HT1080 (cell line): ENCODE data around the gene DLX5. TPM values are rescaled to one million over a fixed set of nuclear protein-coding genes. Genes with fewer than 3 reads are reported as not detected.

Experiments
- DNase-seq: peaks from one replicate; pipeline ENCODE4 v3.0.0-alpha.2; 2015; ENCODE audit warnings: low read depth
- total RNA-seq: library from RNA; depleted of rRNA; stranded (reverse); fragments of >200 nt; shearing (Covaris generic); gene quantifications from 2 replicates; pipeline ENCODE4 v1.2.3, GENCODE V29; 2014

The DLX5 gene
- total RNA-seq, 1 experiment from 2014 or later = 1.3 TPM

DNA sequence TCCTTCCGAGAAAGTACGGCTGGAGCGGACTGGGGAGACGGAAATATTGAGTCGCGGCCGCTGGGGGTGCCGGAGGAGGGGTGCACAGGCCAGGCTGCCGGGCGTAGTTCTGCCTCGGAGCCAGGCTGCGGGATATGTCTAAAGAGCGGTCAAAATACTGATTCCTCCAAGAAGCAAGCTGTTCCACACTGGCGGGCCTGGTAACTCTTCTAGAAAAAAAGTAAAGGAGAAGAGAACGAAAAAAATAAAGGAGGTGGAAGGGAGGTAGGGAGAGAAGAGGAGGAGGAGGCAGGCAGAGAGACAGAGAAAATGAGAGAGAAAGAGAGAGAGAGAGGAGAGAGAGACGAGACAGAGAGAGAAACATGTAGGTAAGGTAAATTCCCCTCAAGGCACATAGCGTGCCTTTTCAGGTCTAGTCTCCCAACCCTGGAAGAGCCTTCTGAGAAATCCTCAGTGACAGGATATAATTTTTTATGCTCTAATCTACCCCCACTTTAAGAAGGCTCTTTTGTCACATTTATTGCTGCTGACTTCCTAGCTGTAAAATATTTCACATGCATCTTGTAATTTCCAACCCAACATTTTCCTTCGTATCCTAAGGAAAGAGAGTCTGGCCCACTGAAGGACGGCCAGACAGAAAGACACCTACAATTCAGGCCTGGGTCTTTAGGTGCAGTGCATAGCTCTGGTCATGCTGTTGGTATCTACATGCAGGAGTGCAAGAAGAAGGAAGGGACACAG lies 5.7 kb downstream of the DLX5 start:
- no peak for DNase-seq

DNA sequence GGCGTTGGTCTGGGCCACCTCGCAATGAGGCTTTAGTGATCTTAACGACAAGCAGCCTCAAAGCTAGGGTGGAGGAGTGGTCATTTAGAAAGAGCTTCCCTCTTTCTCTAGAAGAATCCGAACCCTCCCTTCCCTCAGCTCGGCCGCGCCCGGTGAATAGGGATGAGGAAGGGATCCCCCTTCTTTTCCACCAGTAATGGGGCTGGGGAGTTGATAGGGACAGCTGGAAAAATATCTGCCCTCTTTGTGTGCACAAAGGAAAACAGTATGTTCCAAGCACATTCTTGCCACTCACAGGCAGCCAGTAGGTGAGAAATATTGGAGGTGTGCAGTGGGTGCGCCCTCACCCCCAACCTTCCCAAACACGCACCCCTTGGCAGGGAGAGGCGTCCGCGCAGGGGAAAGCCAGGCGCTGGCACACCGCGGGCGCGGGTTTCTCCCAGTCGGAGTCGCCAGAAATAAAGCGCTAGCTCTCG lies 6.5 kb downstream of the DLX5 start:
- no peak for DNase-seq

DNA sequence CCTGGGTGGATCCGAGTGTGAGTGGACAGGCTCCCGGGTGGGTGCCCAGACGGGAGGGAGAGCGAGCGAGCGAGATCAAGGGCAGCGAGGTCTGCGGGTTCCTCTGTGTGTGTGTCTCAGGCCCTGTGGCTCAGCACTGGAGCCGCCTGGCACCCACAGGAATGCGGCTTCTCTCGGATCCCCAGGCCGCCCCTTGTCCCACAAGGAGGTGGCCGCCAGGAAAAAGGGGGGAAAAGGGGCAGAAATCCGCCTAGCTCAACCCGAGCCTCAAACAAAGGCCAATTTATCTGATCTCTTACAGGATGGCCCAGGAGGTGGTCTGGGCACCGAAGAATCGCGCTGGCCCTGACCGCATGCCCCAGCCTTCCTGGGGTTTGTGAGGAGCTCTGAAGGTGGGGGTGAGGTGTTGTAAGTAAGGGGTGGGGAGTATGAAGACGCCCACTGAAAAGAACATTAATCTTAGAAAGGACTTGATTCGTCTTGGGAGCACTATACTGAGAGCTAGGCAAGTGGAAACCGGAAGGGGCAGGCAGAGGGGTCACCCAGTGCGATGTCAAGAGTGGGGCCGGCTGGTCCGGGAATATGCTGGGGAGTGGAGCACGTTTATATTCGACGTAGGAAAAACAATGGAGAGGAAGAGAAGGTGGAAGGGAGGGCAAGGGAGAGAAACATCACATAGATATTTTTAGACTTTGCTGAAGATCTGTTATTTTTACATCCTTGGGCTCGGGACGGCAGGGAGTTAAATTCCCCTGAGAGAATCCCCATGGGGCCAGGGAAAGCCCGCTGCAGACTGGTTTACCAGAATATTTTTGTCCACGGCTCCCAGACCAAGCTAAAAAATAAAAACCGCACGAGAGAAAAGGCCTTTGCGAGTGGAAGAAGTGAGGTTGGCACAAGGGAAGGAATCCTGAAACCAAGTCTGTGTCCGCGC lies 7.2 kb downstream of the DLX5 start:
- DNase-seq = peak; percentile 13

DNA sequence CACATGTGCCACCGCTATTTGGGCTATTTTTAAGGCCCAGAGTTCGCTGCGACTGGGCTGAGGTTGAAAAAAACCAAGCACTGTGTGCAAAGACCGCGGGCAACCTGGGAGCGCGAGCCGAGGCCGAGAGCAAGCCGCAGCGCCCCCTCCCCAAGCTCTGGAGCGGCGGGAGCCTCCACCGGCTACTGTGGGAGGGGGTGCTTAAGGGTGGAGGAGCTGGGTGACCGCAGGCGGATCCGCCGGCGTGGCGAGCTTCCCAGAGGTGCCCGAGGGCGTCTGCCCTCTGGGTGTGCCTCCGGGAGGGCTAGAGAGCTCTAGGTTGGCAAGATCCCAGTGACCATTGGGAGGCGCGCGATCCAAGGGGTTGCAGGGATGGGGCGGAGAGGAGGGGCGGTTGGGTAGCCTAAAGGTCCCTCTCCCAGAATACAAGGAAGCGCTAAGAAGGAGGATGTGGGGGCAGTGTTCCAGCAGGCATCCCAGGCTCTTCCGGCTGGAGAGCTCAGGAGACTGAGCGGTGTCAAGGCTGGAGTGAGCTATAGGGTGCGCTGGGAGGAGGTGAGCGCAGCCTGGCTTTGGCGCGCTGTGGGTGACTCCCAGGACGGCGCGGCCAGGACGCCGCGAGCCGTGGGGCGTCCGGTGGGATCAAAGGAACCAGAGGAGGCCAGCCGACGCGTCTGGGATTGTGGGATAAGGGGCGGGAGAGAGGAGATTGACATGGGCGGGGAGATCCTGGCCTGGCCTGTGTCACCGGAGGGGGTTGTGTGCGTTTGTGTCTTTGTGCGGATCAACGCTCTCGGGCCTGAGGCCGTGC lies 8.0 kb downstream of the DLX5 start:
- peak; percentile 57 for DNase-seq

DNA sequence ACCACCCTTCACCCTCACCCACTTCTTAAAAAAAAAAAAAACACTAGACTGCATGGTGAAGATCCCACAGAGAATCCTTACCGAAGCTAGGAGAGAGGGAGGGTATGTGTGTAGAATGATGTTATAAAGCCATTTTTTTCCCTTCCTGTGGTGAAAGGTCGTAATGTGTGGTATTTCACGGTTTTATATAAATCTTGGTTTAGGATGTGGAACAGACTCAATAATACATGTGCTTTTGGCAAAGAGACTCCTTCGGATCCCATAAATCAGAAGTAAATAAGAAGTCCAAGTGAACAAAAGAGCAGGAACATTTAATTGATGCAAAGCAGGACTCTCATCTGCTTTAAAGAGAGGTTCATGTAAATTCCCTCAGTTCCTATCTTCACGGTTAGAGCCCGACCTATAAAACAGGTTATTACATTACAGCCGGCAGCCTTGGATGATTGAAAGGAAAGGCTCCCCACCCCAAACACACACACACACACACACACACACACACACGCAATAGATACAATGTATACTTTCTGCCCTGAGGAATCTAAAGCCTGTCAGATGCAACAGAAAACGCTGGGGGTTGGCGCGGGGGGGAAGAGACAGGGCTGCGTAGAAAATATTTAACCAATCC lies 8.8 kb downstream of the DLX5 start:
- no peak for DNase-seq

DNA sequence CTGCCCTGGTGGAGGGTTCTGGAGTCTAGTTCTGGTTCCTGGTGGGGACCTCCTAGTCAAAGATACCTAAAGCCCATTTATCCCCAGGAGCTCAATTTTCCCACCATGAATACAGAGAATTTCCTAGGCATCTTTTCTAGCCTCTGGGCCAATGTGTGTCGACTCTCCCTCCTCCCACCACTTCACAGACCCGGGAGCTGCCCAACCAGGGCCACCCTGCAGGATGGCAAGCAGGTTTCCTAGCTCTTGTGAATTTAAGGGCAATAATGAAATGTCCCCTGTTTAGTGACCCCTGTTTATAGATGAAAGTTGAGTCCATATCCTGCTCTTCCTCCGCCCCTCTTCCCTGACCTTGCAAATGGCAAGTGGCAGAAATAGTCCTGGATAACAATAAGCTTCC lies 9.4 kb downstream of the DLX5 start:
- DNase-seq = no peak

DNA sequence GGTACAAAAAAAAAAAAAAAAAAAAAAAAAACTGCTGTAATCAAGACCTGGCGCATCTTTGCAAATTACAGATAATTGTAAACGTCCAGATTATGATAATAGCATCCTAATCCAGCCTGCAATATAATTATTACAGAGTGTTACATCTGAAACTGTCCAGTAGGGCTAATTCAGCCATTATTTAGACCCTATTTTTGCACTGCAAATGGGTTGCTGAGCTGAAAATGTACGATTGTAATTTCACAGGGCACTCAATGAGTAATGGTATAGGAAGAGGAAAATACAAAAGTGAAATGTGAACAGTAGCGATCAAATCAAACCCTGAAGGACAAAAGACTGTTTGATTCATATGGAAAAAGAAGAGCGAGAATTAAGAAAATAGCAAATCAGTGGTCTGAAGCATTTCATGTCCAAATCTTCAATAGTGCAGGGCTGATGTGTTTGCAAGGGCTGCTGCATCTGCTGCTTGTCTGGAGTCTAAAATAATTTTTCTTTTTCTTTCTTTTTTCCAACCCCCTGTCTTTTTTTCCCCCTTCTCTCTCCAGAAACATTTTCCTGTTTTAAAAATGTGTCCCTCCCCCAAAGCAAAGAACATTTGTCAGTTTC lies 10.4 kb downstream of the DLX5 start:
- DNase-seq = no peak

DNA sequence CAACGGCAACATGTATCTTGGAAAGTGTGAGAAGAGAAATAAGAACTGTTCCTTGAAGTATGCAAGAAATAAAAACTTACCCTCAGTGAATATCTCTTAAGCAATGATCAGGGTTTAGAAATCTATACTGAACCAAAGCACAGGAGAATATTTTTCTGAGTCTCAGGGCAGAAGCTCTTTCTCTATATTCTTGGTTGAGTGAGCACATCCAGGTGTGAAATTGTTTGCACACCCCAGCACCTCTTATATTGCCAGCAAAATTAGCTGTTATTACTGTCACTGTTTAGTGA lies 10.8 kb downstream of the DLX5 start:
- no peak for DNase-seq

DNA sequence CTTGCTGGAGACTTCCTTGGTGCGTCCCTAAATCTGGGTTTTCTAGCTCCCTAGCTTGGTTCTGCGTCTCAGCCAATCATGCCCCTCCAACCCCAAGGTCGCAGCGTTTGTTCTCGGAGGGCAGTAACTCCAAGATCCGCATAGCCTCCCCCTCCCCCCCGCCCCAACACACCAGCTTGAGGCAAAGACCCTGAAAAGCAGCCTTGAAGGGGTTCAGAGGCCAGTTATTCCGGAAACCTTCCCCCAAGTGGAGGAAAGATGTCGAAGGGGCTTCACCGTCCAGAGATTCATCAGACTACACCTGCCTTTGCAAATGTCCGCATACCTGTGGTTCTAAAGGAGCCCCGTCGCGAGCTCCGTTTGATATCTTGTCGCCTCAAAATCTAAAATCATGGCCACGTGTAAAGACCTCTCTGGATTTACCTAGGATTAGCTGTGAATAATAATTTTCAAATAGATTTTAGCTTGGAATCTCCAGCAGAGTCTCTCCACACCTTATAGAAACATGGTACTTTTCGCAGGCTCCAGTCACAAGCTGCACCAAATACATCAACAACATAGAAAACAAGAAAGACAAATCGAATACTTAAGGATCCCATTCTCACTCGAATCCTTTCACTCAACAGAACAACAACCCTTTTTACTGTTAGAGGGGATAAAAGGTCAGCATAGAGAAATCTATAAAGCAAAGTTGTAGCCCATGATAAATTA lies 11.3 kb downstream of the DLX5 start:
- DNase-seq = no peak

DNA sequence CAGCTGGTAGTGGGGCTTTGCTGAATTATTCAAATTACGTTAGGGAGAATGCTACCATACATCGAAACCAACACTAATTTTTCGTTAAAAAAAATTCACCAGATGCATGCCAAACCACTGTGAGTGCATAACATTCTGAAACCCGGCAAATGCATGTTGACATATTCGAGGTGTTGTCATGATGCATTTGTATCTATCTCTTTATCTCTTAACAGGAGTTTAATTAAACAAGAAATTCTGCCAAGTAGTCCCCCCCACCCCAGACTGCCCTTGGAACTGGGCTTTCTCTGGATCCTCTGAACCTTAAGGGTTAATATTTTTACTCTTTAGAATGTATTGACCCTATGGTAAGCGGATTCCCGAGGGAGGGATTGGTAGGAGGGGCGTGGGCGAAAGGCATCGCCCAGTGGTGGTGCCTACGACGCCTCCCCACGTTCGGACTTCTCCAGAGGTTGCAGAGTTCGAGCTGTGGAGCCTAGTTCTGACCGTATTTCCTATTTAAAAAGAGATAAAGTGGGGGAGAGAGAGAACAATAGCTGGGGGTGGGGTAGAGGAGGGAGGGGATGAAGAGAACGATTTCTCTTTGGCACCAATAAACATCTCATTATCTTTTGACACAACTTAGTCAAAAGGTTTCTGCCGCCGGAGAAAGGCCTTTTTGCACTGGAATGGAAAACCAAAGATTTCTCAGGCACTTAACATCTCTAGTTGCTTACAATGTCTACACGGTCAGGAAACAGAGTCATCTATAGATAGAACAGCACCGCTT lies 12.1 kb downstream of the DLX5 start:
- DNase-seq = no peak

DNA sequence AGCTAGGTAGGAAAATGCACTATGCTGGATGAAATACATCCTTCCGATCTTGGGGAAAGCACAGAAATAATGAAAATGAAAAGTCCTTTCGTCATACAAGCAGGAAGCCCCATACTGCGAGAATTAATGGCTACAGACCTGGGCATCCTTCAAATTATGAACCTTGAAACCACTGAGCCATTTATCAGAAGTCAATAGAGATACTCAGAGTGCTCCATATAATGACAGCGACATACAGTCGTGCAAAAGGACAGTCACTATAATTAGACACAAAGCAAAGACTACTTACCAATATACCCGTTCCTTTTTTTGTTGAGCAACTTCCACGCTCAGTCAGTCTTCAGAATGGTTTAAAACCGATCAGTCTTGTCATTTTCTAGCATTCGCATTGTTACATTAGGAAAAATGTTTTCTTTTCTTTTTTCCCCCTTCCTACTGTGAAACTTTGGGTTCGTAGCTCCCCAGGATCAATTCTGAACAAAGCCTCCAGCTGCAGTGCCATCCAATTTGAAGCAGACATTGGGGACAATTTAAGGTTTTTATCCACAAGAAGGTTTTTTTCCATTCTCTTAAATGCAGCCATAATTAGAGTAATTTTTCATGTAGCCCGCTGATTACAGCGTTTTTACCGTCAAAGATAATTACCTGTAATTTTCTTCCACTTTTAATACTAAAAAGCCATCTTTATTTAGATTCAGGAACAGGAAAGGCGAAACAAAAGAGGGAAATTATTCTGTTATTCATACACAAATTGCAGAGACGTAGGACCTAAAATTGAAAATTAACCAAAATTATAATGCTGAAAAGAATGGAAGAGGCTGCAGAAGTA lies 12.9 kb downstream of the DLX5 start:
- DNase-seq = no peak

DNA sequence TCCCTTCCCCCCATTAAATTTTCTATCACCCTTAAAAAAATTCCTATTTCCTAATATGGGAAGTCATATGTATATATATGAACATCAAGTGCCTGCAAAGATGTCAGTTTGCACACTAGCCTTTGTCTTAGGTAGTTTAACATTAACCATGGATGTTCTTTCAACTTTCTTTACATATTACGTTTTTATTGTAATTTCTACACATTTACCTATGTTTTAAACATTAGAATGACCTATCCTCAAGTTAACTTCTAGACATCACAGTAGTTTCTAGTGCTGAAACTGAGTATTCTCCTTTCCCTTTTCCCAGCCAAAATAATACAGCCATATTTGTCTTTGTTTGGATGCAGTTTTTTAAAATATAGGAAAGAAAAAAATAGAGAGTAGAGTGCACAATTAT lies 13.5 kb downstream of the DLX5 start:
- no peak for DNase-seq

DNA sequence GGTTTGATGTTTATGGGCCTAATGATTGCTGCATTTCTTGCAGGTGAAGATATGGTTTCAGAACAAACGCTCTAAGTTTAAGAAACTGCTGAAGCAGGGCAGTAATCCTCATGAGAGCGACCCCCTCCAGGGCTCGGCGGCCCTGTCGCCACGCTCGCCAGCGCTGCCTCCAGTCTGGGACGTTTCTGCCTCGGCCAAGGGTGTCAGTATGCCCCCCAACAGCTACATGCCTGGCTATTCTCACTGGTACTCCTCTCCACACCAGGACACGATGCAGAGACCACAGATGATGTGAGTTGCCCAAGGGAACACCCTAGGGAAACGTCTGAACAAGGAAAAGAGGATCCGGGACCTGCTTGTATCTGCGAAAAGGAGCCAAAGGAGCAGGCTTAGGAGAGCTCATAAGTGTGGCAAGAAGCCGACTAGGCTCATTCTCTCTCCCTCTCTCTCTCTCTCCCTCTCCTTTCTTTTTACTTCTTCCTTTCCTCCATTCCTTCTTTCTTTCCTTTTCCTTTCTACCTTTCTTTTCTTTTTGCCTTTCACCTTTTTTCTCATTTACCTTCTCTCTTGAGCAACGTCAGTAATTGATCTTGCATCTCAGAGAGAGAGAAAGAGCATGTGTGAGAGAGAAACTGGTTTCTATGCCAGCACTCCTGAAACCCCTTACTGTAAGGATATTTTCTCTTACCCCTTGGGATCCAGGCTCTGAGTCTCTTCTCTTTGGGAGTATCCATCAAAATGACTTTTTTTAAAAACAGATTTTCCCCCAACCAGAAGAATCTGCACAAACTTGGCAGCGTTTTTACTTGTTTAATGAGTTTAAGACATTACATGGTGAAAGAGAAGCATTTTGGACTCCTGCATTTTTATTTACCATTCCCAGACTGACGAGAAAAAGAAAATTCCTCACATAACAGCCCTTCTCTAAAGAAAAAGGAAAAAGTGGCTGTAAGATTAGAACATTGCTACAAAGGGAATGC lies 14.6 kb downstream of the DLX5 start:
- DNase-seq = no peak

DNA sequence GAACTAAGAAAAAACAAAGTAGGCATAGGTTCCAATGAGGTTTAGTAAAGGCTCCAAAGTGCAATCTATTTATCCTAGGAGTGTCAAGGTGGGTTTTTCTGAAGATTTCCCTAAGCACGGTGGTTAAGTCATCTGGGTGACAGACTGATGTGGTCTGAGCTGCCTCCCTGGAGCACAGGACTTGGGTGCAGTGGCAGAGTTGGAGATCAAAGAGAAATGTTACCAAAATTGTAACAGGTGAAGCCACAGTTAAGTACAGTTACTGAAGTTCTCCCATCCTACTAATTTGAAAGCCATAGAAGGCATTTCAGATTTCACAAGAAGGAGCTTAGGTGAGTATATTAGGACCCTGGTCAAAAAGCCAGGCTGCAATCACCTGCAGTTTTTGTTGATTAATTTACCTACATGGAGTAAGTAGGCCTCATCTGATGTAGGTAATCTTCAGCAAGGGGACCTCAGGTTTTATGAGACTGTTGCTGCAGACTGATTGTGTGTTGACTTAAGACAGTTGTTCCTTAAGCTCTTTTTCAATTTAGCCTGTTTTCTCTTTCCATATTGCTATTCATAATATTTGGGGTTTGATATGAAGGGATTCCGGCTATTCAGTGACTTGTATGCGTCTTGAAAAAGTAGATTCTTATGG lies 16.2 kb downstream of the DLX5 start:
- DNase-seq = no peak

DNA sequence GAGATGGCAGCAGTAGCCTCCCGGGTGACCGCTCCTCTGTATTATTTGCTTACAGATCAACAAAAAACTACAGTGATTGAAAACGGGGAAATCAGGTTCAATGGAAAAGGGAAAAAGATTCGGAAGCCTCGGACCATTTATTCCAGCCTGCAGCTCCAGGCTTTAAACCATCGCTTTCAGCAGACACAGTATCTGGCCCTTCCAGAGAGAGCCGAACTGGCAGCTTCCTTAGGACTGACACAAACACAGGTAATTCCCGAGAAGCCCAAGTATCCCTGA lies 17.1 kb downstream of the DLX5 start:
- DNase-seq = no peak

DNA sequence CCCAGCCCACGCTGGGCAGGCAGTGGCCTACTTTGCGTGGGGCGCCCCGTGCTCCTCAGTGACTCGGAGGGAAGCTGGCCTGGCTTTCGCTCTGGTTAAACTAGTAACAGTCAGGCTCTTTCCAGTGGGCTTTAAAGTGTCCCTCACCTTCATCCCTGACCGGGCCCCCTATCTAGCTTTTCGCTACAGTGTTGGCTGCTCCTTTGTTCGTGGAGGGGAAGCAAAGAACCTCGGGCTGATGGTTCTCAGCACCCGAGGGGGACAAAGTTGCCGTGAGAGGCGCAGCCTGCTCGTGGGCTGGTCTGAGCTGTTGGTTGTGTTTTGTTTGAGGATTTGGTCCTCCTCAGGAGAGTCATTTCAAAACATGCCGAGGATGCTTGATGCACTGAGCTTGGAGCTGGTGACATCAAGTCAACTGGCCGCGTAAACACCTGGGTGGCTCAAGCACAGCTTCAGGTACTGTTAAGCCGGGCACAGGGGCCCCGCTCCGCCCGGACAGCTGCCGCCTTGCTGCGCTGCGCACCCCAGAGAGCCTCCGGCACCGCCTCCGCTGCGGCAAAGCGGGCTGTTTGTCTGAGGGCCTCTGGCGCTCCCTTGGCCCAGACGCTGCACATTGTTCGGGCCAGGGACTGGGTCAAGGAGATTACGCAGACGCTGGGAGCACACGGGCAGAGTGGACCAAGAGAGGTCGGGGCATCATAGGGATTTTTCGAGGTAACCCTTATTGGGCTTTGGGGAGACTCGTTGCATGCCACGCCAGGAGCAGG lies 17.6 kb downstream of the DLX5 start:
- DNase-seq = no peak
